HCT116 (cell line): ENCODE results near the gene URI1. TPM values are rescaled to one million over a fixed set of nuclear protein-coding genes. Genes with fewer than 3 reads are reported as not detected.

Experiments
- ATAC-seq: fragments of 200-7000 bp; cut with Tn5 transposase; 2 replicates; pipeline ENCODE4 v1.9.1; 2020; ENCODE audit warnings: mild to moderate bottlenecking, moderate library complexity
- BruUV-seq: library from RNA; stranded (reverse); fragments of 400-500 nt; replicated peaks from 2 replicates; lab custom pipeline; 2021; lab: Mats Ljungman, UMichigan
- CTCF ChIA-PET: fragments of 300-600 bp; sonication (Branson Sonifier 250); formaldehyde crosslinking; loops from one replicate; lab custom pipeline; 2021; ENCODE audit warnings: antibody characterized with exemption; lab: Charles Lee
- POLR2A ChIA-PET: fragments of 300-600, 350-600 bp; sonication (Branson Sonifier 250); formaldehyde crosslinking; loops from one replicate; lab custom pipeline; 2021; ENCODE audit warnings: antibody characterized with exemption; lab: Charles Lee
- RAD21 ChIA-PET, 2 experiments: fragments of 300-600 bp; sonication (Branson Sonifier 250); formaldehyde crosslinking; loops; one replicate each; lab custom pipeline; 2023; ENCODE audit warnings: low total read pairs in 2 of 2; ENCODE audit not compliant: uncharacterized antibody in 2 of 2, unreplicated experiment in 2 of 2, low non-redundant PET in 1 of 2; lab: Charles Lee
- DNase-seq: peaks from one replicate; pipeline ENCODE4 v3.0.0-alpha.2; 2010; ENCODE audit warnings: low read depth, low spot score
- H2AFZ ChIP-seq: fragments of 200-600 bp; shearing (Covaris generic), sonication (generic); 2 replicates; pipeline ENCODE4 v1.6.1; 2017; ENCODE audit warnings: low read depth, mixed run types, mixed read lengths, antibody characterized with exemption, low read length; ENCODE audit not compliant: poor library complexity, severe bottlenecking
- H3K27ac ChIP-seq: 2 replicates; pipeline ENCODE4 v1.5.1; 2012; ENCODE audit warnings: low read depth, low read length
- H3K27me3 ChIP-seq: fragments of 200-600 bp; sonication (generic); 2 replicates; pipeline ENCODE4 v1.6.1; 2016; ENCODE audit warnings: mixed run types, low read length, mixed read lengths; ENCODE audit not compliant: insufficient read depth
- H3K36me3 ChIP-seq, 2 experiments: fragments of 200-500 bp in 1 of 2; fragments of 200-600 bp in 1 of 2; sonication (Bioruptor generic) in 1 of 2; sonication (generic) in 1 of 2; 2 replicates each; pipeline versions ENCODE4 v1.5.1 to v1.6.1; 2014 to 2016; ENCODE audit warnings: low read length in 2 of 2, inconsistent platforms in 1 of 2, mixed read lengths in 1 of 2, mixed run types in 1 of 2; ENCODE audit not compliant: insufficient read depth in 2 of 2, control insufficient read depth in 1 of 2
- H3K4me1 ChIP-seq, 2 experiments: fragments of 200-600 bp in 1 of 2; sonication (generic) in 1 of 2; 2 replicates each; pipeline versions ENCODE4 v1.5.1 to v1.6.1; 2012 to 2017; ENCODE audit warnings: low read length in 2 of 2, inconsistent platforms in 1 of 2, mild to moderate bottlenecking in 1 of 2, mixed read lengths in 1 of 2, mixed run types in 1 of 2, moderate library complexity in 1 of 2; ENCODE audit not compliant: insufficient read depth in 2 of 2, control insufficient read depth in 1 of 2
- H3K4me2 ChIP-seq: fragments of 200-600 bp; sonication (generic); 2 replicates; pipeline ENCODE4 v1.6.1; 2017; ENCODE audit warnings: mixed run types, low read length, mixed read lengths
- H3K4me3 ChIP-seq, 2 experiments: fragments of 200-600 bp in 1 of 2; sonication (generic) in 1 of 2; replicated peaks in 1 of 2; 2 replicates each; pipeline ENCODE4 v1.5.1; 2011 to 2016; ENCODE audit warnings: low read length in 2 of 2, control low read depth in 1 of 2, low read depth in 1 of 2, mild to moderate bottlenecking in 1 of 2, mixed read lengths in 1 of 2, mixed run types in 1 of 2
- H3K79me2 ChIP-seq: fragments of 200-600 bp; sonication (generic); 2 replicates; pipeline ENCODE4 v1.6.1; 2017; ENCODE audit warnings: mild to moderate bottlenecking, mixed run types, low read length, moderate library complexity, mixed read lengths; ENCODE audit not compliant: insufficient read depth
- H3K9ac ChIP-seq: fragments of 200-600 bp; sonication (generic); 2 replicates; pipeline ENCODE4 v1.6.1; 2016; ENCODE audit warnings: low read length, mixed read lengths
- H3K9me2 ChIP-seq: fragments of 200-600 bp; sonication (generic), shearing (Covaris generic); 2 replicates; pipeline ENCODE4 v1.6.1; 2017; ENCODE audit warnings: mixed run types, mild to moderate bottlenecking, moderate library complexity; ENCODE audit not compliant: insufficient read depth
- H3K9me3 ChIP-seq, 2 experiments: fragments of 200-500 bp in 1 of 2; fragments of 200-600 bp in 1 of 2; sonication (Bioruptor generic) in 1 of 2; sonication (generic) in 1 of 2; 2 replicates each; pipeline ENCODE4 v1.6.1; 2014 to 2017; ENCODE audit warnings: low read length in 2 of 2, mixed read lengths in 2 of 2, inconsistent platforms in 1 of 2, low read depth in 1 of 2, mild to moderate bottlenecking in 1 of 2, mixed run types in 1 of 2, moderate library complexity in 1 of 2; ENCODE audit not compliant: control insufficient read depth in 1 of 2, insufficient read depth in 1 of 2
- H4K20me1 ChIP-seq: fragments of 200-600 bp; sonication (generic), shearing (Covaris generic); 2 replicates; pipeline ENCODE4 v1.6.1; 2017; ENCODE audit warnings: mixed run types, mild to moderate bottlenecking, moderate library complexity; ENCODE audit not compliant: insufficient read depth
- ATF3 ChIP-seq: IDR thresholded peaks from 2 replicates; pipeline ENCODE4 v1.6.1; 2012
- CBX3 ChIP-seq: IDR thresholded peaks from 2 replicates; pipeline ENCODE4 v1.6.1; 2012; ENCODE audit warnings: low read depth
- EGR1 ChIP-seq: IDR thresholded peaks from 2 replicates; pipeline ENCODE4 v1.6.1; 2012; ENCODE audit warnings: low read depth
- ELF1 ChIP-seq: IDR thresholded peaks from 2 replicates; pipeline ENCODE4 v1.6.1; 2012; ENCODE audit warnings: low read depth, borderline replicate concordance
- EZH2 ChIP-seq: fragments of 200-600 bp; sonication (generic); IDR thresholded peaks from 2 replicates; pipeline ENCODE4 v1.6.1; 2017; ENCODE audit warnings: antibody characterized with exemption, mixed run types
- EZH2phosphoT487 ChIP-seq: fragments of 200-600 bp; IDR thresholded peaks from 2 replicates; pipeline ENCODE4 v1.6.1; 2018; ENCODE audit warnings: antibody characterized with exemption, borderline replicate concordance
- JUND ChIP-seq: IDR thresholded peaks from 2 replicates; pipeline ENCODE4 v1.6.1; 2012
- MAX ChIP-seq: IDR thresholded peaks from 2 replicates; pipeline ENCODE4 v1.6.1; 2012
- REST ChIP-seq: IDR thresholded peaks from 2 replicates; pipeline ENCODE4 v1.6.1; 2012; ENCODE audit warnings: low read depth
- SIN3A ChIP-seq: IDR thresholded peaks from 2 replicates; pipeline ENCODE4 v1.6.1; 2012; ENCODE audit warnings: low read depth
- SP1 ChIP-seq: IDR thresholded peaks from 2 replicates; pipeline ENCODE4 v1.6.1; 2012; ENCODE audit warnings: low read depth
- ZFX ChIP-seq: fragments of 450-650 bp; IDR thresholded peaks from 2 replicates; pipeline ENCODE4 v1.6.1; 2017
- ZNF274 ChIP-seq: fragments of 200-500 bp; sonication (Bioruptor generic); IDR thresholded peaks from 2 replicates; pipeline ENCODE4 v1.6.1; 2014; ENCODE audit warnings: mild to moderate bottlenecking, low read depth, low read length, inconsistent platforms
- intact Hi-C: fragments of 100-400 bp; cut with micrococcal nuclease; formaldehyde crosslinking; loops from 2 replicates; pipeline ENCODE4 v1.10.0; 2022
- total RNA-seq: library from RNA; stranded (reverse); gene quantifications from one replicate; pipeline ENCODE4 v1.2.1, GENCODE V29; 2021; ENCODE audit not compliant: unreplicated experiment

The URI1 gene
- total RNA-seq, 1 experiment from 2014 or later: 51.4 TPM

GRCh38 chr19:29943615-29944014 is 1.6 kb downstream of the URI1 start:
- H4K20me1 ChIP-seq: peaks cover 25% of the 10 kb centered on the region; the same call in 1 of the 2 replicates
- TF ChIP-seq CBX3 (no peak), SIN3A (no peak), EZH2phosphoT487 (no peak), ELF1 (no peak), ZNF274 (no peak), ZFX (no peak), EZH2 (no peak), MAX (no peak), EGR1 (no peak), ATF3 (no peak), JUND (no peak)
- DNase-seq: no peak
- H3K27ac ChIP-seq: peak overlapping the region; percentile 63; the same call in 1 of the 2 replicates
- POLR2A ChIA-PET: no interaction called here
- H3K4me3 ChIP-seq: peak overlapping the region; percentile 87 to 91
- H3K36me3 ChIP-seq: no peaks in the 10 kb centered on the region
- TSS peak; percentile 66 for BruUV-seq
- H3K27me3 ChIP-seq: no peaks in the 10 kb centered on the region
- intact Hi-C loops: no loop called here
- RAD21 ChIA-PET: no interaction called here
- peaks cover 60% of the 10 kb centered on the region for H3K79me2 ChIP-seq
- ATAC-seq: no peak
- H2AFZ ChIP-seq: no peak overlapping the region
- peaks cover 6 to 21% of the 10 kb centered on the region in 2 experiments; a peak in 3 of 4 replicates for H3K4me1 ChIP-seq
- H3K9ac ChIP-seq: peak overlapping the region; percentile 89
- H3K9me2 ChIP-seq: no peaks in the 10 kb centered on the region
- peak overlapping the region; percentile 95 for H3K4me2 ChIP-seq
- CTCF ChIA-PET: no interaction called here
- H3K9me3 ChIP-seq: no peaks in the 10 kb centered on the region

- ChIA-PET CTCF (no interaction called here), POLR2A (no interaction called here), RAD21 (no interaction called here)
- Histone ChIP-seq H4K20me1 (peaks cover 25% of the 10 kb centered on the region; the same call in 1 of the 2 replicates), H3K79me2 (peaks cover 61% of the 10 kb centered on the region), H3K4me1 (peaks cover 6 to 21% of the 10 kb centered on the region in 2 experiments; a peak in 3 of 4 replicates), H2AFZ (no peak overlapping the region), H3K9me2 (no peaks in the 10 kb centered on the region), H3K4me3 (no peak overlapping the region), H3K27ac (no peak overlapping the region), H3K36me3 (no peaks in the 10 kb centered on the region), H3K9ac (no peak overlapping the region), H3K27me3 (no peaks in the 10 kb centered on the region), H3K4me2 (no peak overlapping the region), H3K9me3 (no peaks in the 10 kb centered on the region)
- no peak for DNase-seq
- BruUV-seq: no TSS peak
- intact Hi-C loops: no loop called here
- no peak for ATAC-seq
- no peak for TF ChIP-seq MAX
- TF ChIP-seq ATF3: no peak
- no peak for TF ChIP-seq SP1
- TF ChIP-seq REST: no peak
Measured at GRCh38 chr19:29944390-29945012, 2.5 kb downstream of the URI1 start.
